ENCODE data around the gene RSPH10B2.
A peak's percentile ranks its signal among the peaks of the same experiment; 100 is the strongest.
"Not testable (repeated sequence)": the region's sequence is repeated elsewhere in the genome, so short reads cannot be mapped to it uniquely, and the experiment has no call there.

The RSPH10B2 gene

GRCh38 chr7:6792113-6792872 lies 38.4 kb downstream of the RSPH10B2 start:
- DNase-seq (ENCODE audit: low spot score): not testable (repeated sequence)

DNA sequence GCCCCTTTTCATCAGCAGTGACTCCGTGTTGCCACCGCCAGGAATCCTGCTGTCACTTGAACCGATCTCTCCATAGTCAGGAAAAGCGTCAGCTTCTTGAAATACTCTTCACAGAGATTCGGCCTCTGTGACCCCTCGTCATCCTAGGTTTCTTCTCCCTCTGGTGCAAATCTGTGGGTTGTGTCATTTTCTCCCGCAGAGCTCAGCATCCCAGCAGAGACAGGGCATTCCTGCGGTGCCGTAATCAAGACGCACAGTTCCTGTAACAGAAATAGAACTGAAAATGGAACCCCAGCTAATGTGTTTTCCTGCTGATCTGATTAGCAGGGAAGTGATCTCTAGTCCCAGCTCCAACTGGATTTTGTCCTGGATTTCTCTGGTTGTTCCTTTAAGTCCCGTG lies 40.4 kb downstream of the RSPH10B2 start:
- not testable (repeated sequence) for DNase-seq (ENCODE audit: low spot score)

GRCh38 chr7:6797218-6797617 lies 43.3 kb downstream of the RSPH10B2 start:
- DNase-seq (ENCODE audit: low spot score): not testable (repeated sequence)

- DNase-seq (ENCODE audit: low spot score): not testable (repeated sequence)
These were observed 44.1 kb downstream of the RSPH10B2 start for GRCh38 chr7:6798047-6798446.

GRCh38 chr7:6799887-6800286 lies 46.0 kb downstream of the RSPH10B2 start:
- DNase-seq (ENCODE audit: low spot score): not testable (repeated sequence)

DNA sequence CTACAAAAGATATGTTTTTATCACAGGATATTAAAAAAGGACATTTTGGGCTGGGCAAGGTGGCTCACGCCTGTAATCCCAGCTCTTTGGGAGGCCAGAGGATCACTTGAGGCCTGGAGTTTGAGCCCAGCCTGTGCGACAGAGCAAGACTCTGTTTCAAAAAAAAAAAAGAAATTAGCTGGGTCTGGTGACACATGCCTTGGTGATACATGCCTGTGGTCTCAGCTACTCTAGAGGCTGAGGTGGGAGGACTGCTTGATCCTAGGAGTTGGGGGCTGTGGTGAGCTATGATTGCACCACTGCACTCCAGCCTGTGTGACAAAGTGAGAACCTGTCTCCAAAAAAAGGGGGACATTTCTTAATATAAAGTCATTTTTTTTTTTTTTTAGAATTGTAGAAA lies 46.4 kb downstream of the RSPH10B2 start:
- not testable (repeated sequence) for DNase-seq (ENCODE audit: low spot score)

DNA sequence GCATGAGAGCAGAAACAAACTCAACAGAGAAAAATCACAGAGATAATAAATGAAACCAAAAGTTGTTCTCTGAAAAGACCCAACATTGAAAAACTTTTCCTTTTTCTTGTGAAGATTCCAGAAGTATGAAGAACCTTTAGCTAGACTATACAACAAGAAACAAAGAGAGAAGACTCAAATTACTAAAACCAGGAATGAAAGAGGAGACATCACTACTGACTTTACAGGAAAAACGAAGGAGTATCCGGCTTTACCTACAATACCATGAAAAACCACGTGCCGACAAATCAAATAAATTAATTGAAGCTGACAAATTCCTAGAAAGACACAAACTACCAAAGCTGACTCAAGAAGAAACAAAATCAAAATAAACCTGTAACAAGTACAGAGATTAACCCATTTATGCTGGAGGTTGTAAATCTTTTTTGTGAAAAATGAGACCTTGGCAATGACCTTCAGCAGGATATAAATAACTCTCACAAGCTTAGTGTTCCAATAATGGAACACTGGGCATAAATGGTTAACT lies 53.6 kb downstream of the RSPH10B2 start:
- DNase-seq (ENCODE audit: low spot score): not testable (repeated sequence)

- not testable (repeated sequence) for DNase-seq (ENCODE audit: low spot score)
These were observed 54.1 kb downstream of the RSPH10B2 start for GRCh38 chr7:6807959-6808358.

DNA sequence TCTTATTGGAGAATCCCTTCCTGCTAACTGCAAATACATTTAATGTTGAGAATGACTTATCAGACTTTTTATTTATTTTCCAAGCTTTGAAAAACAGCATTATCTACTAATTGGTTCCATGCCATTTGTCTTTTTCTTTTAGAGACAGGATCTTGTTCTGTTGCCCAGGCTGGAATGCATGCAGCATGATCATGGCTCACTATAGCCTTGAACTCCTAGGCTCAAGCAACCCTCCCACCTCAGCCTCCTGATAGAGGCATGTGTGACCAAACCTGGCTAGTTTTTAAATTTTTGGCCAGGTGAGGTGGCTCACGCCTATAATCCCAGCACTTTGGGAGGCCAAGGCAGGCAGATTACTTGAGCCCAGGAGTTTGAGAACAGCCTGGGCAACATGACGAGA lies 59.1 kb downstream of the RSPH10B2 start:
- not testable (repeated sequence) for DNase-seq (ENCODE audit: low spot score)

GRCh38 chr7:6815470-6815869 lies 61.6 kb downstream of the RSPH10B2 start:
- not testable (repeated sequence) for DNase-seq (ENCODE audit: low spot score)

- DNase-seq (ENCODE audit: low spot score): not testable (repeated sequence)
These were observed 67.7 kb downstream of the RSPH10B2 start for GRCh38 chr7:6821622-6822021.

DNA sequence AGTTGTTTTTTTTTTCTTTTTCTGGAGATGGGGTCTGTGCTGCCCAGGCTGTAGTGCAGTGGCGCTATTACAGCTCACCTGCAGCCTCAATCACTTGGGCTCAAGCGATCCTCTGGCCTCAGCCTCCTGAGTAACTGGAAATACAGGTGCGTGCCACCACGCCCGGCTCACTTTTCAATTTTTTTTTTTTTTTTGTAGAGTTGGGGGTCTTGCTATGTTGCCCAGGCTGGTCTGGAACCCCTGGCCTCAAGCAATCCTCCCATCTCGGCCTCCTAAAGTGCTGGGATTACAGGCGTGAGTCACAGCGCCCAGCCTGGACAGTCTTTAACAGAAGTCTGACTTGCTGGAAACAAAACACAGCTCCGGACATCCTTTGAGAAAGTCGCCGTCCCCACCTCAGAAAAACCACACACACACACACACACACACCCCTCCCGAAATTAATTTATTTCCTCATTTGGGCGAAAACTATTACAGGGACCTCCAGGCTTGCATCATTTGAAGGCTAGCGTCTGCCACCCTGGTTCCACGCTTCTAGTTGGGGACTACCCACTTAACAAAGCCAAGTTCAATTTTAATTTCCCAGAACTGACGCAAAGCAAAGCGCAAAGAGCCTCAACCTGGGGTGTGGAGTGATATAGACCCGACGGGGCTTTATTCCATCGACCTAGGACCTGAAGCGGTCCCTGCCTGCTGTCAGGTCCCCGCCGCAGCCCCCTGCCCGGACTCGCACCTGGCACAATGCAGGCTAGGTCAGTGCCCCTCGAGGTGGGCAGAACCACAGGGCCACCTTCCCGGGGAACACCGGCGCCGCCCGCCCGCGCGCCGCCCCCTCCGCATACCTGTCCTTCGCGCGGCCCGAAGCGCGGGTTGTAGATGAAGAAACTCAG lies 71.6 kb downstream of the RSPH10B2 start:
- DNase-seq (ENCODE audit: low spot score): not testable (repeated sequence)

GRCh38 chr7:6826151-6826550 lies 72.2 kb downstream of the RSPH10B2 start, which contains the start of gene CCZ1B:
TSS of gene CCZ1B (minus strand) at chr7:6826275. CDS start at chr7:6826197, 78 bp downstream.
- DNase-seq (ENCODE audit: low spot score): peak; percentile 88

GRCh38 chr7:6827180-6827579 lies 73.3 kb downstream of the RSPH10B2 start:
- not testable (repeated sequence) for DNase-seq (ENCODE audit: low spot score)

- not testable (repeated sequence) for DNase-seq (ENCODE audit: low spot score)
These were observed 75.7 kb downstream of the RSPH10B2 start for GRCh38 chr7:6829616-6830015.

- not testable (repeated sequence) for DNase-seq (ENCODE audit: low spot score)
These were observed 76.1 kb downstream of the RSPH10B2 start for GRCh38 chr7:6830026-6830425.

- DNase-seq (ENCODE audit: low spot score): no peak
These were observed 77.3 kb downstream of the RSPH10B2 start for GRCh38 chr7:6831018-6831725.

DNA sequence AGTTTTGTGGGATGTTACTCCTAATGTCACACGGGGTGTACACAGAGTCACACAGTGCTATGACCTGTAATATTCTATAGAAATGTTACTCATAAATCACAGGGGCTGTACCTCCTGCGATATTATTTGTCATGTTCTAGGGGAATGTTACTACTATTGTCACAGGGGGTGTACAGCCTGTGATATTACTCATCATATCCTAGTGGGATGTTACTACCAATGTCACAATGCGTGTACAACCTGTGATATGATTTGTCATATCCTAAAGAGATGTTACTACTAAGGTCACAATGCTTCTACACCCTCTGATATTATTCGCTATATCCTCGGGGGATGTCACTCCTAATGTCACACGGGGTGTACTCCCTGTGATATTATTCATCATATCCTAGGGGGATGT lies 79.7 kb downstream of the RSPH10B2 start:
- DNase-seq (ENCODE audit: low spot score): no peak

- not testable (repeated sequence) for DNase-seq (ENCODE audit: low spot score)
These were observed 81.6 kb downstream of the RSPH10B2 start for GRCh38 chr7:6835521-6835920.

DNA sequence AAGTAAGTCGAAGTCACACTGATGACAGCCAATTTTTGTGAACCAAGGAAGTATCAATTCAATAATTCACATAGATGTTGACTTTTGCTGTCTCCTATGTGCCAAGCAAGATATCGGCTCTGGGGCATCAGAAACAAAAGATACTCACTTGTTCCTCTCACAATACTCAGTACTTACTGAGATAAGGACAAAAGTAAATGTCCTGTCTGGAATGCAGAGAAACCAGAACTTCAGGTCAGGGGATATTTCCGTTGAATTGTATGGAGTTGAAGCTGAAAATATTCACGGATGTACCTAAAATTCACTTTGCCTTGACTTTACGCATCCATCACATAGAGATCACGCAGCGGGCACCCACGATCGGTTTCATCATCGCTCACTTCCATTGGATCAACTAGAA lies 83.2 kb downstream of the RSPH10B2 start:
- not testable (repeated sequence) for DNase-seq (ENCODE audit: low spot score)

DNA sequence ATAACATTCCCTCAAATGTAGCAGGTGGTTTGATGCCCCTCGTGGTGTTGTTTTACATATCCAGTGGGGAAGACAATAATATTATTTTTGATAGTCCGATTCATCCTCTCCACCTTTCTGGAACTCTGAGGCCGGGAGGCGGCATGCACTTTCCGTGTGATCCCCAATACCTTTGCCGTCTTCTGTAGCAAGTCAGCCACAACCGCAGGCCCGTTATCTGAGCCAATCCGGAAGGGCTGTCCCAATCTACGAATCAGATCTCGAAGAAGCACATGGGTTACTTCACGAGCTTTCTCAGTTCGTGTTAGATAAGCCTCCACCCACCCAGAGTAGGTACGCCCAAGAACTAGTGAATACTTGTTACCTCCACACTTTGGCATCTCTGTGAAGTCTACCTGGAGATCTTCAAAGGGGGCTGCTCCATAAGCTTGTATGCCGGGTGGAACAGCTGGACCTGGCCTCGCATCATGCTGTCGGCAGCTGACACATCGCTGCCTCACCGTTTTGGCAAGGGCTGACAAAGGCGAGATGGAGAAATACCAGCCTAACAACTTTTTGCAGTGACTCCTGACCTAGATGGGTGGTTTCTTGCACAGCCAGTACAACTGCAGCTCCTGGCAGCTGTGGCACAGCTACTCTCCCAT lies 88.5 kb downstream of the RSPH10B2 start:
- not testable (repeated sequence) for DNase-seq (ENCODE audit: low spot score)

All from left forelimb (tissue), 1 donor.